Fibroblast of lung (primary cell): ENCODE results near the gene PRR14L.

ENCODE experiments used
- EZH2 ChIP-seq: IDR thresholded peaks from 2 replicates; pipeline ENCODE4 v1.5.1; 2012; ENCODE audit warnings: low read length, control low read depth, mild to moderate bottlenecking; ENCODE audit errors: missing control alignments
- TF ChIP-seq, protein P1 (sequence below), 2 donors: IDR thresholded peaks in 1 of 2; conservative IDR thresholded peaks in 1 of 2; 1 replicate in 1 of 2; 2 replicates in 1 of 2; pipeline ENCODE4 v1.5.1; 2011 to 2012; ENCODE audit warnings: low read length in 2 of 2, control low read depth in 1 of 2, inconsistent platforms in 1 of 2, low read depth in 1 of 2, mild to moderate bottlenecking in 1 of 2

DNA sequence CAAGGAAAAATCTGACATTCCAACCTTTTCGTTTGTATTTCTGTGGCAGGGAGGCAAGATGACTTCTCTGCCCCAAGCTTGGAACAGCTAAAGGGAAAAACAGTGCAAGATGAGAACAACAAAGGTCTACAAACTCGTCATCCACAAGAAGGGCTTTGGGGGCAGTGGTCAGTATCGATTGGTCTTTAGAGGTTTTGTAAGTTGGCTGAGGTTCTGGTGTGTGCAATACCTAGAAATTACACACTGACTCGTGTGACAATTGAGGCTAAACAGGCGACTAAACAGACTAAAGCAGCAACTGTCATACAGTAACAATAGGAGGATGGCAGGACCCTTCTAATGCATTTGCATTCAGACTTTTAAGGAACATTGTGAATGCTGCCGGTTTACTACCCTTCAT is 4.9 kb upstream of the PRR14L start:
- TF ChIP-seq, protein P1, sequence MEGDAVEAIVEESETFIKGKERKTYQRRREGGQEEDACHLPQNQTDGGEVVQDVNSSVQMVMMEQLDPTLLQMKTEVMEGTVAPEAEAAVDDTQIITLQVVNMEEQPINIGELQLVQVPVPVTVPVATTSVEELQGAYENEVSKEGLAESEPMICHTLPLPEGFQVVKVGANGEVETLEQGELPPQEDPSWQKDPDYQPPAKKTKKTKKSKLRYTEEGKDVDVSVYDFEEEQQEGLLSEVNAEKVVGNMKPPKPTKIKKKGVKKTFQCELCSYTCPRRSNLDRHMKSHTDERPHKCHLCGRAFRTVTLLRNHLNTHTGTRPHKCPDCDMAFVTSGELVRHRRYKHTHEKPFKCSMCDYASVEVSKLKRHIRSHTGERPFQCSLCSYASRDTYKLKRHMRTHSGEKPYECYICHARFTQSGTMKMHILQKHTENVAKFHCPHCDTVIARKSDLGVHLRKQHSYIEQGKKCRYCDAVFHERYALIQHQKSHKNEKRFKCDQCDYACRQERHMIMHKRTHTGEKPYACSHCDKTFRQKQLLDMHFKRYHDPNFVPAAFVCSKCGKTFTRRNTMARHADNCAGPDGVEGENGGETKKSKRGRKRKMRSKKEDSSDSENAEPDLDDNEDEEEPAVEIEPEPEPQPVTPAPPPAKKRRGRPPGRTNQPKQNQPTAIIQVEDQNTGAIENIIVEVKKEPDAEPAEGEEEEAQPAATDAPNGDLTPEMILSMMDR (conservative IDR thresholded peaks at IDR 0.05 in 1 of 2, IDR thresholded peaks at IDR 0.05 in 1 of 2; ENCODE audit: low read depth in 1 of 2, low read length in 2 of 2) = no peak
- TF ChIP-seq EZH2 = no peak
